ENCODE measurements around the gene NHERF2.

DNA sequence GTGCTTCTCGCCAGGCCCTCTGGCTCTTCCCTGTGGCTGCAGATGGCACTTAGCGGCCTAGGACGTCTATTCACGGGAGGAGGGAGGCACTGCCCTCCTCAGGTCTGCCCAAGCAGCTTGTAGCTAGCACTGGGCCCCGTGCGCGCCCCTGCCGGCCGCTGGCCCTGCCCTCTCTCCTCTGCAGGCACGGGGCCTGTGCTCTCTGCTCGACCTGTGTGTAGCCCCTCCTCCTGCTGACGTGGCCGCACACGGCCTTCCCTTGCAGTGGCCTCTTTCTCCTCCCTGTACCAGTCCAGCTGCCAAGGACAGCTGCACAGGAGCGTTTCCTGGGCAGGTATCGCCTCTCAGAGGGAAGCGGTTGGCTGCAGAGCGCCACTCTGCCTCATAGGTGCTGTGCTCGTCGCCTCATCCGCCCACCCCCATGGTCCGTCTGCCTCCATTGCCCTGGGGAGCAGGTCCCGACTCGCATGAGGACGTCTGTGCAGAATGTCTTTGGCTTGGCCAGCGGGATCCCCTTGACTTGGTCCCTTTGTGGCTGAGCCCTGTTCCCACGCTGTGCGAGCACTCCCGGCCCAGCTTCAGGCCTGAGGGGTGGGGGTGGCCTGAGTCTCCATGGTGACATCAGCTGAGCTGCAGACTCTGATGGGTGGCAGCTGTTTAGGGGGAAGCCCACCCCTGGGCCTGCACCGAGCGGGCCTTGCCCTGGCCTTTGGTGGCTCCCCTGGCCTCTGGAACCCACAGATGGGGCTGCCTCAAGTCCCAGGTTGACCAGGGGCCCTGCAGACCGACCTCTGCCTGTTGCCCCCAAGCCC lies 55.7 kb downstream of the NHERF2 start:
- TF ChIP-seq, protein P1, sequence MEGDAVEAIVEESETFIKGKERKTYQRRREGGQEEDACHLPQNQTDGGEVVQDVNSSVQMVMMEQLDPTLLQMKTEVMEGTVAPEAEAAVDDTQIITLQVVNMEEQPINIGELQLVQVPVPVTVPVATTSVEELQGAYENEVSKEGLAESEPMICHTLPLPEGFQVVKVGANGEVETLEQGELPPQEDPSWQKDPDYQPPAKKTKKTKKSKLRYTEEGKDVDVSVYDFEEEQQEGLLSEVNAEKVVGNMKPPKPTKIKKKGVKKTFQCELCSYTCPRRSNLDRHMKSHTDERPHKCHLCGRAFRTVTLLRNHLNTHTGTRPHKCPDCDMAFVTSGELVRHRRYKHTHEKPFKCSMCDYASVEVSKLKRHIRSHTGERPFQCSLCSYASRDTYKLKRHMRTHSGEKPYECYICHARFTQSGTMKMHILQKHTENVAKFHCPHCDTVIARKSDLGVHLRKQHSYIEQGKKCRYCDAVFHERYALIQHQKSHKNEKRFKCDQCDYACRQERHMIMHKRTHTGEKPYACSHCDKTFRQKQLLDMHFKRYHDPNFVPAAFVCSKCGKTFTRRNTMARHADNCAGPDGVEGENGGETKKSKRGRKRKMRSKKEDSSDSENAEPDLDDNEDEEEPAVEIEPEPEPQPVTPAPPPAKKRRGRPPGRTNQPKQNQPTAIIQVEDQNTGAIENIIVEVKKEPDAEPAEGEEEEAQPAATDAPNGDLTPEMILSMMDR (IDR thresholded peaks at IDR 0.05) = no peak
- peak in 1 of 2 donors; percentile 28 for TF ChIP-seq POLR2A (IDR thresholded peaks at IDR 0.05)

Data from uterus (tissue), 2 donors.